ENCODE results near the gene RHOD. TPM values are rescaled to one million over a fixed set of nuclear protein-coding genes. Genes with fewer than 3 reads are reported as not detected.

The RHOD gene
- total and polyA plus RNA-seq, 2 experiments from 2014 or later, result 43.3 to 77.6 TPM

DNA sequence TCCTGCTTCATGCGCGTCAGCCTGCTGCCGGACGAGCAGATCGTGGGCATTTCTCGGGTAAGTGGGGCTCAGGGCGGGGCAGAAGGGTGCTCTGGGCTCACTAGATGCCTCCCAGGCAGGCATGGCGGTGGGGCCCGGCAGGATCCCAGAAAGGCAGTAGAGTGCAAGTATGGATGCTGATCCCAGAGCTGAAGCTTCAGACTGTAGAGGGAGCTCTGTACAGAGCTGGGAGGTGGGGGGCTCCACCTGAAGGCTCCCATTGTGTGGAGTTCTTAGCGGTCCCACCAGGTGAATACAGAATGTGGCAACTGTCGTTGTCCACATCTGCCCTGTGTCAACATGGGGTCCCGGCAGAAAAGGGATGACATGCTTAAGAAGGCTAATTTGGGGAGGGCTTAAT is 16.5 kb upstream of the RHOD start:
- Histone ChIP-seq H3K4me1 (ENCODE audit: insufficient read depth) (no peaks in the 10 kb centered on the region), H2AFZ (no peak overlapping the region), H3K9me2 (replicated peaks; ENCODE audit: insufficient read depth) (no peaks in the 10 kb centered on the region), H3K79me2 (no peaks in the 10 kb centered on the region), H4K20me1 (ENCODE audit: insufficient read depth, poor library complexity, severe bottlenecking) (no peaks in the 10 kb centered on the region), H3K36me3 (replicated peaks; ENCODE audit: insufficient read depth, low read depth) (no peaks in the 10 kb centered on the region), H3K4me3 (no peak overlapping the region), H3K4me2 (no peak overlapping the region), H3K27me3 (no peaks in the 10 kb centered on the region), H3K27ac (no peak overlapping the region), H3K9me3 (ENCODE audit: low read depth) (no peaks in the 10 kb centered on the region)
- no peak for TF ChIP-seq EZH2phosphoT487 (IDR thresholded peaks at IDR 0.05; ENCODE audit: low read depth, severe bottlenecking, unreplicated experiment)
- no peak for TF ChIP-seq EZH2 (IDR thresholded peaks at IDR 0.05; ENCODE audit: borderline replicate concordance)
- no peak for TF ChIP-seq CTCF (IDR thresholded peaks at IDR 0.05; ENCODE audit: poor library complexity)
- no peak for DNase-seq (ENCODE audit: low spot score)
- 85% methylated on average over 12 of the region's 12 CpGs for whole genome bisulfite sequencing (ENCODE audit: low lambda C conversion rate, missing lambda C conversion rate)

DNA sequence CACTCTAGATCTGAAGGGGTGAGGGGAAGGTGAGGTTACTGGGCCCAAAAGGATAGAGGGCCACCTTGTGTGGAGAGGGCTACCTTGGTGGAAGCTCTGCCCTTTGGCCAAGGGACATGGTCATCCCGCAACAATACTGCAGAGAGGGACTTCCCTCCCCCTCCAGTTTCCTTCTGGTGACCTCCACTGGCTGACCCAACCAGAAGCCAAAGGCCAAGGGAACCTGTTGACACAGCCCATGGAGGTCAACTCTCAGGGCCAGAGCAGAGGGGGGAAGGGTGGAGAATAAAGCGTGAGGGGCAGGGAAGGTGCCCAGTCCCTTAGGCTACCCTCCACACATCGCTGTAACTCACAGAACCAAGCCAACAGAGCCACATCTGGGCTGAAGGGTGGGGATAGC is 15.0 kb upstream of the RHOD start:
- 71% methylated on average over 3 of the region's 3 CpGs for WGBS (ENCODE audit: low lambda C conversion rate, missing lambda C conversion rate)
- H3K9me2 ChIP-seq (replicated peaks; ENCODE audit: insufficient read depth), result no peaks in the 10 kb centered on the region
- H3K9me3 ChIP-seq (ENCODE audit: low read depth), result no peaks in the 10 kb centered on the region
- H3K4me3 ChIP-seq, result no peak overlapping the region
- H3K27ac ChIP-seq, result no peak overlapping the region
- no peak for TF ChIP-seq CTCF (IDR thresholded peaks at IDR 0.05; ENCODE audit: poor library complexity)
- TF ChIP-seq EZH2 (IDR thresholded peaks at IDR 0.05; ENCODE audit: borderline replicate concordance), result no peak
- no peak for TF ChIP-seq EZH2phosphoT487 (IDR thresholded peaks at IDR 0.05; ENCODE audit: low read depth, severe bottlenecking, unreplicated experiment)
- DNase-seq (ENCODE audit: low spot score), result no peak
- no peak overlapping the region for H3K4me2 ChIP-seq
- no peaks in the 10 kb centered on the region for H3K79me2 ChIP-seq
- no peak overlapping the region for H2AFZ ChIP-seq
- H3K4me1 ChIP-seq (ENCODE audit: insufficient read depth), result no peaks in the 10 kb centered on the region
- no peaks in the 10 kb centered on the region for H4K20me1 ChIP-seq (ENCODE audit: insufficient read depth, poor library complexity, severe bottlenecking)
- no peaks in the 10 kb centered on the region for H3K27me3 ChIP-seq
- no peaks in the 10 kb centered on the region for H3K36me3 ChIP-seq (replicated peaks; ENCODE audit: insufficient read depth, low read depth)

GRCh38 chr11:67043572-67044349 is 12.9 kb upstream of the RHOD start:
- DNase-seq (ENCODE audit: low spot score), result no peak
- Histone ChIP-seq H2AFZ (no peak overlapping the region), H4K20me1 (ENCODE audit: insufficient read depth, poor library complexity, severe bottlenecking) (no peaks in the 10 kb centered on the region), H3K9me3 (ENCODE audit: low read depth) (no peaks in the 10 kb centered on the region), H3K79me2 (no peaks in the 10 kb centered on the region), H3K36me3 (replicated peaks; ENCODE audit: insufficient read depth, low read depth) (no peaks in the 10 kb centered on the region), H3K4me1 (ENCODE audit: insufficient read depth) (no peaks in the 10 kb centered on the region), H3K27ac (no peak overlapping the region), H3K27me3 (no peaks in the 10 kb centered on the region), H3K4me3 (no peak overlapping the region), H3K4me2 (no peak overlapping the region), H3K9me2 (replicated peaks; ENCODE audit: insufficient read depth) (no peaks in the 10 kb centered on the region)
- TF ChIP-seq EZH2phosphoT487 (IDR thresholded peaks at IDR 0.05; ENCODE audit: low read depth, severe bottlenecking, unreplicated experiment) (no peak), EZH2 (IDR thresholded peaks at IDR 0.05; ENCODE audit: borderline replicate concordance) (no peak), CTCF (IDR thresholded peaks at IDR 0.05; ENCODE audit: poor library complexity) (no peak)
- WGBS (ENCODE audit: low lambda C conversion rate, missing lambda C conversion rate), result 85% methylated on average over 18 of the region's 18 CpGs

Data from hepatocyte (in vitro differentiated cells).